A549 (cell line): ENCODE measurements around the gene CNTN3.

Source experiments
- CHD4 ChIP-seq: fragments of 200-600 bp; sonication (generic); IDR thresholded peaks from 2 replicates; pipeline ENCODE4 v1.6.1; 2016; ENCODE audit warnings: antibody characterized with exemption, mild to moderate bottlenecking, borderline replicate concordance
- CTCF ChIP-seq: fragments of >200 bp; sonication (Bioruptor Twin); formaldehyde crosslinking; IDR thresholded peaks from 3 replicates; pipeline ENCODE4 v1.5.1; 2016
- EP300 ChIP-seq, 2 experiments: fragments of >200 bp; sonication (Bioruptor Twin); formaldehyde crosslinking; IDR thresholded peaks; 2 replicates in 1 of 2; 3 replicates in 1 of 2; pipeline ENCODE4 v1.6.1; 2016 to 2017
- ESRRA ChIP-seq: fragments of 150-350 bp; IDR thresholded peaks from 2 replicates; pipeline ENCODE4 v1.6.1; 2014; ENCODE audit warnings: mild to moderate bottlenecking, low read length, borderline replicate concordance
- HMGXB4 ChIP-seq: fragments of 250-450 bp; sonication (Bioruptor Pico); IDR thresholded peaks from 2 replicates; pipeline ENCODE4 v1.5.0; 2021; ENCODE audit warnings: mild to moderate bottlenecking, moderate library complexity, borderline replicate concordance
- HOXA7 ChIP-seq: fragments of 250-450 bp; sonication (Bioruptor Pico); IDR thresholded peaks from 2 replicates; pipeline ENCODE4 v1.5.0; 2020; ENCODE audit warnings: mild to moderate bottlenecking, moderate library complexity
- JUN ChIP-seq, 2 experiments: fragments of >200 bp; sonication (Bioruptor Twin); formaldehyde crosslinking; IDR thresholded peaks; 2 replicates in 1 of 2; 3 replicates in 1 of 2; pipeline ENCODE4 v1.6.1; 2016 to 2017
- KDM1A ChIP-seq: fragments of 200-600 bp; sonication (generic); IDR thresholded peaks from 2 replicates; pipeline ENCODE4 v1.6.1; 2016; ENCODE audit warnings: low read depth, mild to moderate bottlenecking
- KDM5A ChIP-seq: fragments of 200-600 bp; sonication (generic); IDR thresholded peaks from 2 replicates; pipeline ENCODE4 v1.6.1; 2016; ENCODE audit warnings: antibody characterized with exemption, mild to moderate bottlenecking
- POLR2A ChIP-seq: IDR thresholded peaks from 2 replicates; pipeline ENCODE4 v1.6.1; 2012; ENCODE audit warnings: mild to moderate bottlenecking, low read length
- RAD21 ChIP-seq, 2 experiments: fragments of >200 bp in 1 of 2; sonication (Bioruptor Twin) in 1 of 2; formaldehyde crosslinking in 1 of 2; IDR thresholded peaks in 1 of 2; conservative IDR thresholded peaks in 1 of 2; 2 replicates in 1 of 2; 3 replicates in 1 of 2; pipeline ENCODE4 v1.6.1; 2012 to 2018; ENCODE audit warnings: inconsistent platforms in 1 of 2
- TP53 ChIP-seq: fragments of 250-450 bp; sonication (Bioruptor Pico); IDR thresholded peaks from 2 replicates; pipeline ENCODE4 v1.5.0; 2021; ENCODE audit warnings: mild to moderate bottlenecking, moderate library complexity
- TF ChIP-seq, protein P1 (sequence below): fragments of 200-600 bp; sonication (generic); IDR thresholded peaks from 2 replicates; pipeline ENCODE4 v1.6.1; 2016; ENCODE audit warnings: antibody characterized with exemption, mild to moderate bottlenecking, moderate library complexity

DNA sequence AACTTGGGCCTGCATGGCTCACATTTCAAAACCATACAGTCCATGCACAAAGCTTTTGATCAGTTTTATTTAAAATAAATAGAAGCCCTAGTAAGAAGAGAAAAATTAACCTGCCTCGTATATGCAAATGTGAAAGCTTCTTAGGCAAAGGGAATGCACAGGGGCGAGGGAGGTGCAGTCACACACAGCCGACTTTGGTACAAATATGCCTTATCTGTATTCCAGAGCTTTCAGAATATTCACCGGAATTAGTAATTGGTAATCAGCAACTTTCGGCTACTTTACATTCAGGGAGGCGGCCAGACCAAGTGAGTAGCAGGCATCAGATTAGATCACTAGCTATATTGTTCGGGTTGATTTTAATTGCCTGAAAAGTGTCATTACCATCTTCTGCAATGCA lies 7.5 kb downstream of the CNTN3 start:
- TF ChIP-seq TP53 (CRISPR knock-in tag), result no peak
- TF ChIP-seq CTCF, result no peak
- TF ChIP-seq HOXA7 (CRISPR knock-in tag), result no peak
- no peak for TF ChIP-seq EP300 (IDR thresholded peaks at IDR 0.05)
- TF ChIP-seq, protein P1, sequence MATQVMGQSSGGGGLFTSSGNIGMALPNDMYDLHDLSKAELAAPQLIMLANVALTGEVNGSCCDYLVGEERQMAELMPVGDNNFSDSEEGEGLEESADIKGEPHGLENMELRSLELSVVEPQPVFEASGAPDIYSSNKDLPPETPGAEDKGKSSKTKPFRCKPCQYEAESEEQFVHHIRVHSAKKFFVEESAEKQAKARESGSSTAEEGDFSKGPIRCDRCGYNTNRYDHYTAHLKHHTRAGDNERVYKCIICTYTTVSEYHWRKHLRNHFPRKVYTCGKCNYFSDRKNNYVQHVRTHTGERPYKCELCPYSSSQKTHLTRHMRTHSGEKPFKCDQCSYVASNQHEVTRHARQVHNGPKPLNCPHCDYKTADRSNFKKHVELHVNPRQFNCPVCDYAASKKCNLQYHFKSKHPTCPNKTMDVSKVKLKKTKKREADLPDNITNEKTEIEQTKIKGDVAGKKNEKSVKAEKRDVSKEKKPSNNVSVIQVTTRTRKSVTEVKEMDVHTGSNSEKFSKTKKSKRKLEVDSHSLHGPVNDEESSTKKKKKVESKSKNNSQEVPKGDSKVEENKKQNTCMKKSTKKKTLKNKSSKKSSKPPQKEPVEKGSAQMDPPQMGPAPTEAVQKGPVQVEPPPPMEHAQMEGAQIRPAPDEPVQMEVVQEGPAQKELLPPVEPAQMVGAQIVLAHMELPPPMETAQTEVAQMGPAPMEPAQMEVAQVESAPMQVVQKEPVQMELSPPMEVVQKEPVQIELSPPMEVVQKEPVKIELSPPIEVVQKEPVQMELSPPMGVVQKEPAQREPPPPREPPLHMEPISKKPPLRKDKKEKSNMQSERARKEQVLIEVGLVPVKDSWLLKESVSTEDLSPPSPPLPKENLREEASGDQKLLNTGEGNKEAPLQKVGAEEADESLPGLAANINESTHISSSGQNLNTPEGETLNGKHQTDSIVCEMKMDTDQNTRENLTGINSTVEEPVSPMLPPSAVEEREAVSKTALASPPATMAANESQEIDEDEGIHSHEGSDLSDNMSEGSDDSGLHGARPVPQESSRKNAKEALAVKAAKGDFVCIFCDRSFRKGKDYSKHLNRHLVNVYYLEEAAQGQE, result no peak
- no peak for TF ChIP-seq POLR2A
- no peak for TF ChIP-seq KDM5A
- no peak for TF ChIP-seq HMGXB4
- TF ChIP-seq RAD21 (conservative IDR thresholded peaks at IDR 0.05 in 1 of 2, IDR thresholded peaks at IDR 0.05 in 1 of 2), result no peak
- TF ChIP-seq ESRRA, result no peak
- no peak for TF ChIP-seq KDM1A
- TF ChIP-seq CHD4, result no peak
- no peak for TF ChIP-seq JUN (IDR thresholded peaks at IDR 0.05)
